ENCODE measurements around the gene SLCO4A1.
A peak's percentile ranks its signal among the peaks of the same experiment; 100 is the strongest.

Gene SLCO4A1

DNA sequence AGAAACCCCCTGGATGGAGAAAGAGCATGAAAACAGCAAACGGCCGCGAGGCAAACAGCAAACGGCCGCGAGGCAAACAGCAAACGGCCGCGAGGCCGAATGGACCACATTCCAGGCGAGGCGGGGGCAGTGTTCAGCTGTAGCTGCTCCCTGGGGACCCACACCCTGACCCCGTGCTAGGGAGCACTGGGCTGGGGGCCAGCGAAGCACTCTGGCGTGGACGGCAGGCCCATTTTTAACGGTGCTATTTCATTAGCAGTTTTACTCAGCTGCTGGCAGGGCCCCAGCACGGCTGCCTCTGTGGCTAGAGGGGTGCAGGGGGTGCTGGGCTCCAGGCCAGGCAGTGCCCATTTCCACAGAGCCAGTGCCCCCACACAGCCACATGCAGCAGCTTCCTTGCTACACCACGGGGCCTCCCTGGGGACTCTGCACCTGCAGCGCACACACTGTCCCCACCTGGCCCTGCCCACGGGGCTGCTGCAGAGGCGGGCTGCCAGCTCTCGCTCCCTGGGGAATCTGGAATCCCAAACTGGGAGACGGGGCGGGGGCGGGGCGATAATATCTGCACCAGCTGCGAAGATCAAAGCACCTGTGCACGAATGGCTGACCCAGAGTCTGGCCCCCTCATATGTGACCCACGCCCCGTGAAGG is 35.6 kb upstream of the SLCO4A1 start:
- no peak for DNase-seq

DNA sequence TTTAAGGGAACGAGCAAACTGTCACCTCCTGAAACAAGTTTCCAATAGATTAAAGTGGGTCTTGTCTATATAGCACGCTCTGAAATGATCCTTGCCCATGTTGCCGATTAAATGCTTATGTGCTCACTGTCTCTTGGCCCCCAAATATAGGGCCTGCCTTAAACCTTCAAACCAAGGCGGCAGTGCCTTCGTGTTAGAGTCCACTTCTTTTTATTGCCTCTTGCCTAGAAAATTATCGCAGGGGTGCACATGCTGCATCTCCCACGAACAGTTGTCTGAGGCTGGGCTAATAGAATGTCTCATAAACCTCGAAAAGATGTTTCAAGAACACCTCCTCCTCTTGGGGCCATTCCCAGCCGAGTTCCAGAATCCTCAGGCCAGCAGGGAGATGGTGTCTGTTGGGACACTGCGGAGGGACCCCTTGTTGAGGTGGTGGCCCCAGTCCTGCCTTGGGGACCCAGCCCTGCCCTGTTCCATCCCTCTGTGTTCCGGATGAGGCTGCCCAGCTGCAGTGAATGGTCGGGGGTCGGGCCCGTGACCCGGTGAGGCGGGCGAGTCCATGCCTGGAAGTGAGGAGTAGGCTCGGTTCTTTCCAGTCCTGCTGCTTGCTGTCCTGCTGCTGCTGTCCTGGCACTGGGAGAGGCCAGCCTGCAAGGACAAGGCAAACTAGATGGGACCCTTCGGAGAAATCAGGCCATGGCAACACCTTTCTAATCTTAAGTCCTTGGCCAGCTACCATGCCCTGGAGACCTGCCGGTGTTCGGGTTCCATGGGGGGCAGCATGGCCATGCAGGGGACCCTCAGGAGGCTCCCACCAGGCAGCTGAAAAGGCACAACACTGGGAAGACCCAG is 34.7 kb upstream of the SLCO4A1 start:
- no peak for DNase-seq

DNA sequence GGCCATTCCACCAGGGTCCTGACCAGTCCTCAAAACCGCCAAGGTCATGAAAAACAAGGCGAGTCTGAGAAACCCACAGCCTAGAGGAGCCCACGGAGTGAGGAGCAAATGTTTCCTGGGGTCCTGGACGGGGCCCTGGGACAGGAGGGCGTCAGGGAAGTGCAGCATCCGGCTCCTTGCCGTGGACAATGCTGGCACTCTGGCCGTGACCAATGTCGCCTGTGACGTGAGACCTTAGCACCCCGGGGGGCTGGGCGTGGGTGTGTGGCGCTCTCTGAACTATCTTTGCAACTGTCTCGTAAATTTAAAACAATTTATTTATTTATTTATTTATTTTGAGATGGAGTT is 34.1 kb upstream of the SLCO4A1 start:
- no peak for DNase-seq

DNA sequence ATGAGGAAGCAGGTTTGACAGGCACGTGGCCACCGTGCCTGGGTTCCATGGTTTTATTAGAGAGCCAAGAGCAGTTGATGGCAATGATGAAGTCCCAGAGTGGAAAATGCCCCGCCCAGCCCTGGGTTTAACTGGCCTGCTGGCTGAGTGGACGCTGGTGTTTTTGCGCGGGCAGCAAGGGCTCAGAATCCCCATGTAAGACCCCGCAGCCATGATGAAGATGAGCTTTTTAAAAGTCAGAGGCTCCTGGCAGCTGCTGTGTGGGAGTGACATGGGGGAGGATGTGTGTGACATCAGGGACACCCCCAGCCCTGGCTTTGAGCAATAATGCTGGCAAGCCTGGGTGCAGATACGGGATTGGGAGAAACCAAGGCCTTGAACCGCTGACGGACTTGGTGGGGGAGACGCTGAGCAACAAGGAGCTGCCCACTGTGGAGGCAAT is 33.0 kb upstream of the SLCO4A1 start:
- DNase-seq = no peak

DNA sequence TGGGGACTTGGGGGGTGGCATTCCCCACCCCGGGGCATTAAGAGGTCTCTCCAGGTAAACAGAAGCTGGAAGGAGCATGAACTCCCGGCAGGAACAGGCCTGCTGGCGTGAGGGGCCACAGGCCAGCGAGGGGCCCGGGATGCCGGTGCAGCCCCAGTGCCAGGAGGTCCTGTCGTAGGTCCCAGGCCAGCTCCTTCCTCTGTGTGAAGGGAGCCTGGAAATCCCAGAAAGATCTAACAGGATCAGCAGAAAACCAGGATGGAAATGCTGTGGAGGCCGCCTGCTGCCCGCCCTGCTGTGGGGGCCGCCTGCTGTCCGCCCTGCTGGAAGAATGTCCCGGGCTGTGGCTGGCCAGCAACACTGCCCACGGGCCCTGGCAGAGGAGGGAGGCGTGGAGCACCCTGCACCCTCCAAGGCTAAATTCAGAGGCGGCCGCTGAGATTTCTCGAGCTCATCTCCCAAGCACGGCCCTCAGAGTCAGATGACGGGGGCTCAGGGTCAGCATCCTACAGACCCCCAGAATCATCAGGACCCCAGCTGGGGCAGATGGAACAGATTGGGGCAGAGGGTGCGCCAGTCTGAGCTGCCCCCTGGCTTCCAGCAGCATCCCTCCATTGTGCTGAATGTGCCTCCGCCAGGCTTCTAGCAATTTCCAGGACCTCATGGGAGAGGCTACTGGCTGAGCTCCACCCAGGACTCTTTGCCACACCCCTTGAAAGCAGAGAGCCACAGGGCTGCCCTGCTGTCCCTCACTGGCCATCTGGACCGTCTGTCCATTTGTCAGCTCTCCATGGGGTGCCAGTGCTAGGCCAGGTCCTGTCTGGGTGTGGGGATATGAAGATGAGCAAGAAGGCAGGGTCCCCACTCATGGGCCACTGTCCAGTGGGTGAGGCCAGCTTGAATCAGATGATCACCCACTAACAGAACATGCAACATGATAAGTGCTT is 32.2 kb upstream of the SLCO4A1 start:
- DNase-seq = no peak

DNA sequence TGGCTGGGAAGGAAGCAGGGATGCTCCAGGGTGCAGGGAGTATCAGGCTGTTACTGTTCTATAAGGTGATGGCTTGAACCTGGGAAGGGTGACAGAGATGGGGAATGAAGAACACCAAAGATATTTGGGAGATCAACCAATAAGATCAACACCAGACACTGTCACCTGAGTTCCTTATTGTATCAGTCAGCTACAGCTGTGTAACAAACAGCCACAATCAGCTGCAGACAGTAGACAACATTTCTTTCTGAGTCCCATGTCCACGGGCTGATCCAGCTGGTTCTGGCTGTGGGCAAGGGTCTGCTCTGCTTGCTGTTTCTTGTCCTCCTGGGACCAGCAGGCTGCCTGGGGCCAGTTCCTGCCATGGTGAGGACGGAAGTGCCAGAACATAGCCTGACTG is 31.3 kb upstream of the SLCO4A1 start:
- no peak for DNase-seq

DNA sequence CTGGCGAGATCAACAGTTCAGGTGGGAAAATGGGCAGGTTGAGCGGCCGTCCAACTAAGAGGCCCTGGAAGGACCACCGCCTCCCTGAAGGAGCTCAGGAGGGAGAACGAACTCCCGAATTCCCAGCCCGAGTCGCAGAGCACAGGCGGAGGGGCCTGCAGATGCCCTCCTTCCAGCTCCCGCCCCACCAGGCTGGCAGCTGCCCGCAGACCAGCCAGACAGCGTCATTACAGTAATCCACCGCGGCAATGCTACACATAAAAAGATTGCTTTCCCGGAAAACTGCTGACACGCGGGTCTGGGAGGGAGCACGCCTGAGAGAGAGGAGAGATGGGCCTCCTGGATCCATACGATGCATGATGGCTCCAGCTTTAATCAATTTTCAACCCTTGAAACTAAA is 30.5 kb upstream of the SLCO4A1 start:
- DNase-seq = no peak

DNA sequence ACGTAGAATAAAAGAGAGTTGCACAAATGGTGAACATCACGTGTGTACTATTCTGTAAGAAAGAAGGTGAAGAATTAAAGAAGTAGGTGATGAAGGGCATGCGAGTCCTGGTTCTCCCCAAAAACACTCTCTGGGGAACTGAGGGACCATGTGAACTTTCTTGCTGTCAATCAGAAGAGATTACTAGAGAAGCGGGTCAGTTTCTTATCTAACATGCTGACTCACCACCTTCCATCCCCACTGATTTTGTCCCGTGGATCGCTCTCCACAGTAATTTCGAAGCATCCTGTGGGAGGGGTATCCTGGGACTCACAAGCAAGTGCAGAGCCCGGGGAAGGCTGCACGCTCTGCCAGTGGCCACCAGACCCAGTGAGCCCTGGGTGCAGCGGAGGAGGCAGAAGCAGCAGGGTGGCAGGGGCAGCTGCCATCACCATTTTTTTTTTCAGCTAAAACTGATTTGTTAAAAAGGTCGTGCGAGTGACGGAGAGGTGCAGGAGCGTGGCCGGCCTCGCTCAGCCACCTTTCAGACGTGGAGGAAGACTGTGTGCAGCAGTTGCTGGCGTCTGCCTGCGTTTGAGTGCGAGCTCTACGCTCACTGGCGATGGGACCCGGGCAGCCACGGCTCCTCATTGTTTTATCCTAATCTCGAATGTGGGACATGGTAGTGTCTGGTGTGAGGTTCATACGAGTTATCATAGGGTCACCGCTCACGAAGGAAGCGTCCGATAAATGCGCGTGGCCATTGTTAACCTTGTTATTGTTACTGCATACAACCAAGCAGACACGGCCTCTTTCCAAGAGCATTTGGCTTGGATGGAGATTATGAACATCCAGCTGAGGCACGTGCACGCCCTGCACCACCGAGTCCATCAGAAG is 28.0 kb upstream of the SLCO4A1 start:
- no peak for DNase-seq

DNA sequence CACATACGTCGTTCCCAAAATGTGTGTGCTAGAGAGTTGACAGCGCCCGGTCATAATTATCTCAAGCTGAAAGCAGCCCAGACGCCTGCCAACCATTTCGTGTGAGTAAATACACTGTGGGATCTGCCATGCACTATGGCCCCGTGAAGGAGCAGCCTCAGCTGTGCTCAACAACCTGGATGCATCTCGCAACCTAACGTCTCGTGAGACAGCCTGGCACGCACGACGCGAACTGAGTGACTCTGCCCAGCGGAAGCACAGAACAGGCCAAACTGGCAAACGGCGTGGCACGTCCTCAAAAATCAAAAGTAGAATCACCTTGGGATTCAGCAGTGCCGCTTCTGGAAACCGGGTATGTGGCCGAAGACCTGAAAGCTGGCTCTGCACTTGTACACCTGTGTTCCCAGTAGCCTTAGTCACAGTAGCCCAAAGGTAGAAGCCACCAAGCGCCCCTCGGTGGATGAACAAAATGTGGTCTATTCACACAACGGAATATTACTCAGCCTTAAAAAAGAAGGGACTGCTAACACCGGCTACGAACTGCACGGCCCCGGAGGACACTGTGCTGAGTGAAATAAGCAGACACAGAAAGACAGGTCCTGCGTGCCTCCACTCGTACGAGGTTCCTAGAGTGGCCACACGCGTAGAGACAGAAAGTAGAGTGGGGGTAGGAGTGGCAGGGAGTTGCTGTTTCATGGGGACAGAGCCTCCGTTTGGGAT is 27.2 kb upstream of the SLCO4A1 start:
- DNase-seq = no peak

DNA sequence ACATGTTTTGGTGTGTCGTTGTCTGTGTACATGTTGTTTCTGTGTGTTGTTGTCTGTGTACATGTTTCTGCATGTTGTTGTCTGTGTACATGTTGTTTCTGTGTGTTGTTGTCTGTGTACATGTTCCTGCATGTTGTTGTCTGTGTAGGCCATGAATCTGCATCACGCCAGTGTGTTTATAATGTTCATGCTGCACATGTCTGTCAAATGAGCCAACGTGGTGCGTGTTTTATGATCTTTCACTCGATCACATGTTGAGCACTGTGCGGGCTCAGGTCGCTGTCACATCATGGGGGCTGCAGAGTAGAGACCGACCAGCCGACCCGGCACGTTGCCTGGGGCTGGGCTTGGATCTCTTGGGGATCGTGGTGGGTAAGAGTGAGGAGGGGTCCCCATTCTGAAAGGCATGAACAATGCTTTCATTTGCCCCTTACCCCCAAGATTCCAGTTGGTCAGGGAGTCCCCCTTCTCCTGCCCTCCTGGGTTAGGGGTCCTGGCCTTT is 26.5 kb upstream of the SLCO4A1 start:
- no peak for DNase-seq

DNA sequence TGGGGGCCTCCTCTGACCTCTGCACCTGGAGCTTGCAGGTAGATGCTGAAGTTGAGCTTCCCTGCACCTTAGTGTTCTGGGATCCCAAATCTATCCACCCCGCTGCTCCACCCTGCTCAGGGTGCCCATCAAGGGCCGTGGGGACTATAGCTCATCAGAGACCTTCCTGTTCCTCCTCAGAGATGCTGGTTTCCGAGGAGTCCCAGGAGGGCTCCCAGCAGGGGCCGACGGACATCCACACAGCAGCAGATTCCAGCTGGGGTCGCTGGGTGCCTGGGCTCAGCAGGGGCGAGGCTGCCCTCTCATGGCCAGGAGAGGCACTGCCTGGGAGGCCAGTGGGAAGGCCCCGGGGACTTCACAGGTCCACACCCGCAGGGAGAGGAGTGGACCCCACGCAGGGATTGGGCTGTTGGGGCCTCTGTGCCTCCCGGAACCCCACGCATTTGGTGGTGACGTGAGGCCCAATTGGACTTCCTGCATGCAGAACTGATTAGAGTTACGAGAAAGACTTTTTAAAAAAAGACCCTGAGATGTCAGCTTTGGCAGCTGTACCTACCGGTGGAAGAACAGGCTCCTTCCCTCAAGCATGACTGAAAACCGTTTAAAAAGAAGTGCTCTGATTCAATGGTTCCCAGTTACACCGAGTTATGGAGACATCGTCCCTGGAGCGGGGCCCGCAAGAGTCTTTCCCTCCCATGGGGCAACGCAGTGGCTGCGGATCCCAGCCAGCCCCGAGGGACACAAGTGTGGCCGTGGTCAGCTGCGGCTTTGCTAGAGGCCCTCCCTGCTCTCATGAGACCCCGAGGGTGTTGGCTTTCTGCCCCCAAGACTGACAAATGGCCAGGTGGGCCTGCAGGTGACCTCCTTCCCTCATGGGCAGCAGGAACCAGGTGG is 25.3 kb upstream of the SLCO4A1 start:
- peak; percentile 75 for DNase-seq

DNA sequence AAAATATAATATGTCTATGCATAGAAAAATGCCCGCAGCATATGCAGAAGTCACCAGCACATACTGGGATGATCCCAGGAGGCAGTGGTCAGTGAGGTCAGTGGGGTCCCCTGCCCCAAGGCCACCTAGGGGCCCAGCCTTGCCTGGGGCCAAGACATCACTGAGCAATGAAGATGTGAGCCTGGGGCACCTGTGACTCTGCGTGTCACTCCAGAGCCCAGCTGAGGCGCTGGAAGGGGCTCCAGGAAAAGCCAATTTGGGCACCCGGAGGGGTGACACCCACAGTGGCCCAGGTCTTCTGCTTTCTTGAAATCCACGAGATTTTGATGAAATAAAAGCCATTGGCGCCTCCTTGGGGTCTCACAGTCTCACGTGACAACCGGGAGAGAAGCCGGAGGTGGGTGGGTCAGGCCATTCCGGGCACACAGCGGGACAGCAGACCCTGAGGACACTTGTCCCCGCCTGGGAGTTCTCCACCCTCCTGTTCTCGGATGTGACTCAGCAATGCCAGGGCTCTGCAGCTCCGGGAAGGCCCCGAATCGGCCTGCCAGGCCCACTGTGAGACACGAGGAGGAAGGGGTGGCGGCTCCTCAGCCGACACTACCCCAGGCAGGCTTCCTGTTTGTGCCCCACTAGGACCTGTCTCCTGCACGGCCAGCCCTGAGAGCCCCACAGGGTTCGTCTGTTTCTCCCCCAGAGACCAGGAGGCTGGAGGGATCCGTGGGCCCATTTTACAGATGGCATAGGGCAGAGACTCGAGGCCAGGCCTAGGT is 24.4 kb upstream of the SLCO4A1 start:
- DNase-seq = peak; percentile 33

DNA sequence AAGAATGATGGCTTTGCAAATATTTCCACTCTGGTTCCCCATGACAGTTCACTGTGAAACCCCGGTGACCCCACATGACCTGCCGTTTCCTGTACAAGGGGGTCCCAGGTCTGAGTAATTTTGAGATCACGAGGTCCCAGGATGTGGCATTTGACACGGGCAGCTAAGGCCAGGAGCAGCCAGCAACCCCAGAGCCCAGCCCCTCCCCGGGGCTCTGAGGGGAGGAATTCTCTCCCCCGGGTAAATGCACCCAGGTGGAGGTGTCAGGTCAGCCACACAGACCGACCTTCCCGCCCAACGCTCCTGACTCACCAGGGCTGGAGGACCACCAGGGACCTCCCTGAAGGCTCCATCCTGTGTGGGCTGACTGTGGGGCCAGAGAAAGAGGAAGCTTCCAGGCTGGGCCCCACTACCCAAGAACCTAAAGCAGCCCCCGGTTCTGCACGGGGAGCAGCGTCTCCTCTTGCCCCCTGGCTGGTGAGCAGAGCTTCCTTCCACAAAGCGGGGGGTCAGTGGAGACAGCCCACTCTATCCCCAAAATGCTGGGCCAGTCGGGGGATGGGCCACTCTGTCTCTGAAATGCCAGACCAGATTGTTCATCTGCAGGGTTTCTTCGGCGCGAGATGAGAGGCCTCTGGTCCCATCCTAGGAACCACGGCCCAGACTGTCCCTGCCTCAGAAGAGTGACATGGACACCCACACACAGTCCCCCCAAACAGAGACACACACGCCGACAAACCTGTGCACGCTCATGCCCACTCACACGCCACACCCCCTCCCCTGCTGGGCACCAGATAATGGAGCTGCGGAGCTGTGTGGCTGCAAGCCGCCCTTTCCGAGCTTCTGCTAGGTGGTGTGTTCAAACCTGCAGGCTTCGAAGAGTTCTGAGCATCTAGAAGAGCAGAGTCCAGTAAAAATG is 23.4 kb upstream of the SLCO4A1 start:
- no peak for DNase-seq

DNA sequence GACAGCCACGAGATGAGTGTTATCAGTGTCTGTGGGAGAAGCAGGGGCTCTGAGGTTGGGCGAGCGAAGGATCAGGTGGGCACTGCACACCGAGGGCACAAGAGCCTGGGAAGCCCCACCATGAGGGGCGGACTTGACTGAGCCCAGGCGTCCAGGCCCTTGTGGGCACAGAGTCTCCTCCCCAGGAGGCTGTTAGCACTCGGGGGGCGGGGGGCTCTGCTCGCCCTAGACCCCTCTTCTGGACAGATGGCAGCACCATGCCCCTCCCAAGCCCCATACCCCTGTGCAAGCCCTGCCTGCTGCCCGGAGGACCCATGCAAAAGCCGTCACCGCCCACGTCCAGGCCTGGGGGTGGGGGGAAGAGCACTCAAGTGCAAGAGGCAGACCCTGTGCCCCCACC is 21.7 kb upstream of the SLCO4A1 start:
- no peak for DNase-seq

DNA sequence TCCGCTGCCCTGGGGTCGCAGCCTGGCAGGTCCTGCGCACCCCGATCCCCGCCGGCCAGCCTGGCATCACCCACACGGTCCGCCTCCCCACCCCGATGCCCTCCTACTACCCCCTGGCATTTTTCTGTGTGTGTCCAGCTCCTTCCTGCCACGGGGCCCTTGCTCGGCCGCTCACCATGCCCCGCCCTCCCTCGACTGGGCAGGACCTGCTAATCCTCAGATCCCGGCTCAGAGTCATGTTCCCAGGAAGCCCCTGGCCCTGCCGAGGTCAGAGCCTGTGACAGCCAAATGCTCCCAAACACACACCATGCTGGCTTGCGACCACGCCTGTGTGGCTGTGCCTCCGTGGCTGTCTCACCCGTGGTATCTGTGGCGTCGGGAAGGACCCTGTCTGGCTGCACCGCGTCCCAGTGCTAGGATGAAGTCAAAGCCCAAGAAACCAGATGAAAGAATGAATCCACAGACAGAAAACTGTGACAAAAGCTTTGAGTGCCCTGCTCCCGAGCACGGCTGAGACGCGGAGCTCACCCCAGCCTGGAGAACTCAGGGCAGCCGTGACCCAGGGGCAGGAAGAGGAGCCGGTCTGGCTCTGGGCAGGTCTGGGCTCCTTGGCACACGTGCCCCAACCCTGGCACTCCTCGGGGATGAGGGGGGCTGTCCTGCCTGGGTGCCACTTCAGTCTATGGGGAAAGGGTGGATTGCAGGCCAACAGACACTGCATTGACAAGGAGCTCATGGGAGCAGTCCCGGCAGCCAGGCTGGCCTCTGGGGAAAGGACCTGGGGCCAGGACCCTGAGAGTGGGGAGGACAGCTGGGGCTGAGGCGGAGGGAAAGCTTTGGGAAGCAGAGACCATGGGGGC is 20.8 kb upstream of the SLCO4A1 start:
- no peak for DNase-seq

DNA sequence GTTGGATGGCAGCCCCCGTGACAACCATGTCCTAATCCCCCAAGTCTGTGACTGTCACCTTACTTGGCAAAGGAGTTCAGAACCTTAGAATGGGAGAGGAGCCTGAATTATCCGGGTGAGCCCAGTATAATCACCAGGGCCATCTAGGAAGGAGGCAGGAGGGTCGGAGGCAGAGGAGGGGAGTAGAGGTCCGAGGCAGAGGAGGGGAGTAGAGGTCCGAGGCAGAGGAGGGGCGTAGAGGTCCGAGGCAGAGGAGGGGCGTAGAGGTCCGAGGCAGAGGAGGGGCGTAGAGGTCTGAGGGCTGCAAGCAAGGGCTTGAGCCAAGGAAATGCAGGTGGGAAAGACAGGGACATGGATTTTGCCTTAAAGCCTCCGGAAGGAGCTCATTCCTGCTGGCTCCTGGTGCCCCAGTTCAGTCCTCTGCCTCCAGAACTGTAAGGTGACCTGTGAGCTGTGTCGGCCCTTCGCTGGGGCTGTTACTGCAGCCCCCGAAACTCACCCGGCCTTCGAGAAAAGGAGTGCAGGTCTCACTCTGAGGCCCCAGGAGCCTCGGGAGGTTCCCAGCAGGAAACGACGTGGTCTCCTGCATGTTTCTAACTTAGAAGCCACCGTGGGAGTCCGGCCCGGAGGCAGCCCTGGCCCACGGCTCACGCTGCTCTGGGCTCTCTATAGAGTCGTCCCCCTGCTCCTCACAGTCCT is 20.0 kb upstream of the SLCO4A1 start:
- DNase-seq = no peak

Measured in activated naive CD4-positive, alpha-beta T cell treated with anti-CD3 and anti-CD28 coated beads, Interleukin-2, amount 50 U/mL, for 16 hours (primary cell).